Measurements from ENCODE around the gene ZC3H13. TPM values are rescaled to one million over a fixed set of nuclear protein-coding genes. Genes with fewer than 3 reads are reported as not detected.

ZC3H13 gene
- total and polyA plus RNA-seq, 2 of the 4 experiments (the other 2 are of a cell fraction): 7.7 to 10.8 TPM

DNA sequence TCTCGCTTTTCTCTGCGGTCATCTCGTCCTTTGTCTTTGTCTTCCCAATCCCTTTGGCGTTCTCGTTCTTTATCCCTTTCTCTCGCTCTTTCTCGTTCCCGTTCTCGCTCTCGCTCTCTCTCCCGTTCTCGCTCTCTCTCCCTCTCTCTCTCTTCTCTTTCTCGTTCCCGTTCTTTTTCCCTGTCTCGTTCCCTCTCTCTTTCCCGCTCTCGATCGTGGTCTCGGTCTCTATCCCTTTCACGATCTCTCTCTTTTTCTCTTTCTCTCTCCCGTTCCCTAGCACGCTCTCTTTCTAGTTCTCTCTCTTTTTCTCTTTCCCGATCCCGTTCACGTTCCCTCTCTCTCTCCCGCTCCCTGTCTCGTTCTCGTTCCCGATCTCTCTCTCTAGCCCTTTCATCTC is 77.2 kb downstream of the ZC3H13 start:
- Histone ChIP-seq H4K8ac (ENCODE audit: low read depth in 2 of 2, low read length in 2 of 2) (no peak overlapping the region), H2BK120ac (ENCODE audit: low read depth, low read length) (no peak overlapping the region), H2BK15ac (ENCODE audit: low read depth, low read length) (no peak overlapping the region), H3K23ac (ENCODE audit: low read depth, low read length) (no peak overlapping the region), H3K4me2 (ENCODE audit: low read depth, low read length) (no peak overlapping the region), H3K4ac (ENCODE audit: low read depth, low read length) (no peak overlapping the region), H2BK20ac (ENCODE audit: low read depth, low read length) (no peak overlapping the region), H2AK9ac (replicated peaks; ENCODE audit: low read depth, low read length, poor library complexity) (no peak overlapping the region), H4K91ac (ENCODE audit: insufficient read depth, low read depth, low read length) (no peak overlapping the region), H2BK5ac (ENCODE audit: low read depth, low read length, poor library complexity, severe bottlenecking) (no peak overlapping the region), H3K27ac (ENCODE audit: insufficient read depth, low read length) (no peak overlapping the region), H2AFZ (replicated peaks; ENCODE audit: low read length, poor library complexity) (no peak overlapping the region), H3K4me1 (ENCODE audit: control insufficient read depth, insufficient read depth, low read length) (no peaks in the 10 kb centered on the region), H3K9me3 (ENCODE audit: control insufficient read depth, insufficient read depth, low read length) (no peaks in the 10 kb centered on the region), H3K9me1 (ENCODE audit: insufficient read depth, low read length) (0 out of 2 replicates have a peak, but pooled peaks cover 4% of the 10 kb centered on the region), H3K79me1 (ENCODE audit: low read depth in 1 of 2, low read length in 2 of 2) (peaks cover 9 to 12% of the 10 kb centered on the region in 2 experiments; a peak in 3 of 4 replicates), H3K36me3 (ENCODE audit: control insufficient read depth, insufficient read depth, low read length) (peaks cover 17% of the 10 kb centered on the region), H2AK5ac (ENCODE audit: low read depth, low read length) (no peak overlapping the region), H4K20me1 (ENCODE audit: insufficient read depth, low read length) (peaks cover 1% of the 10 kb centered on the region; the same call in 1 of the 2 replicates), H3K14ac (replicated peaks; ENCODE audit: low read depth, low read length) (no peak overlapping the region), H3K9ac (ENCODE audit: low read depth, low read length) (no peak overlapping the region), H3K4me3 (ENCODE audit: insufficient read depth, low read depth, low read length) (no peak overlapping the region), H3K27me3 (ENCODE audit: control insufficient read depth, insufficient read depth, low read length) (no peaks in the 10 kb centered on the region), H3K18ac (ENCODE audit: low read depth, low read length) (no peak overlapping the region), H4K5ac (ENCODE audit: low read depth, low read length) (no peak overlapping the region), H3K56ac (ENCODE audit: extremely low read depth, insufficient read depth, low read length) (no peak overlapping the region)
- no peak for DNase-seq
- dilution Hi-C loops (cut with HindIII; ENCODE audit: low sequenced_read_pairs, unreplicated experiment): no loop called here
- WGBS, 2 experiments (ENCODE audit: extremely low coverage in 2 of 2, insufficient read length in 1 of 2): 96 to 99% methylated on average over 25 to 26 of the region's 29 CpGs
- ChIA-PET CTCF (no interaction called here), POLR2A (ENCODE audit: unreplicated experiment) (no interaction called here)
- intact Hi-C loops (cut with micrococcal nuclease): loop anchor here (5.0 kb wide), 1 partner anchor 42 kb away; no protein-coding TSS in a partner anchor
- BruUV-seq (replicated peaks): no TSS peak
- ATAC-seq (ENCODE audit: low read depth): no peak
- TF ChIP-seq MAFK (IDR thresholded peaks at IDR 0.05; ENCODE audit: low read depth, low read length): no peak
- no peak for TF ChIP-seq CEBPB (IDR thresholded peaks at IDR 0.05; ENCODE audit: low read depth, low read length)
- TF ChIP-seq USF2 (IDR thresholded peaks at IDR 0.05; ENCODE audit: low read depth, low read length): no peak
- TF ChIP-seq NFE2L2 (IDR thresholded peaks at IDR 0.05; ENCODE audit: low read depth, low read length): no peak
- TF ChIP-seq RFX5 (IDR thresholded peaks at IDR 0.05; ENCODE audit: low read depth, low read length): no peak
- TF ChIP-seq RCOR1 (IDR thresholded peaks at IDR 0.05; ENCODE audit: insufficient replicate concordance, low read length): no peak
- no peak for TF ChIP-seq CHD1 (IDR thresholded peaks at IDR 0.05; ENCODE audit: low read depth, low read length)
- TF ChIP-seq RAD21 (IDR thresholded peaks at IDR 0.05; ENCODE audit: low read length): no peak
- no peak for TF ChIP-seq MXI1 (IDR thresholded peaks at IDR 0.05; ENCODE audit: borderline replicate concordance, low read depth, low read length)
- no peak for TF ChIP-seq MAZ (IDR thresholded peaks at IDR 0.05; ENCODE audit: borderline replicate concordance, low read depth, low read length)
- no peak for TF ChIP-seq CTCF (conservative IDR thresholded peaks at IDR 0.05; ENCODE audit: low read depth, low read length)
- no peak for TF ChIP-seq BHLHE40 (IDR thresholded peaks at IDR 0.05; ENCODE audit: low read depth, low read length)
- no peak for TF ChIP-seq ELK1 (IDR thresholded peaks at IDR 0.05; ENCODE audit: borderline replicate concordance, low read depth, low read length)
- TF ChIP-seq FOS (IDR thresholded peaks at IDR 0.05; ENCODE audit: low read depth, low read length): no peak
- TF ChIP-seq POLR2A (IDR thresholded peaks at IDR 0.05; ENCODE audit: low read depth, low read length): no peak
- TF ChIP-seq SMC3 (IDR thresholded peaks at IDR 0.05; ENCODE audit: low read depth, low read length): no peak
- in situ Hi-C loops (cut with MboI; ENCODE audit: low sequenced_read_pairs): loop anchor here (25.0 kb wide), 1 partner anchor 613 kb away; no protein-coding TSS in a partner anchor

All from IMR-90 (cell line).